Hematopoietic multipotent progenitor cell treated with erythropoietin and hydrocortisone succinate and interleukin-3 and kit ligand, for 17 days (in vitro differentiated cells): ENCODE results near the gene RFNG.
A peak's percentile ranks its signal among the peaks of the same experiment; 100 is the strongest.

Experiments
- DNase-seq: peaks from one replicate; pipeline ENCODE4 v3.0.0-alpha.2; 2015; ENCODE audit warnings: low spot score

The RFNG gene, protein sequence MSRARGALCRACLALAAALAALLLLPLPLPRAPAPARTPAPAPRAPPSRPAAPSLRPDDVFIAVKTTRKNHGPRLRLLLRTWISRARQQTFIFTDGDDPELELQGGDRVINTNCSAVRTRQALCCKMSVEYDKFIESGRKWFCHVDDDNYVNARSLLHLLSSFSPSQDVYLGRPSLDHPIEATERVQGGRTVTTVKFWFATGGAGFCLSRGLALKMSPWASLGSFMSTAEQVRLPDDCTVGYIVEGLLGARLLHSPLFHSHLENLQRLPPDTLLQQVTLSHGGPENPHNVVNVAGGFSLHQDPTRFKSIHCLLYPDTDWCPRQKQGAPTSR

GRCh38 chr17:82051776-82052637, at the start of gene RFNG, which contains the start of gene GPS1:
Gene RFNG, minus strand, starts transcription at chr17:82051811. Its CDS starts 45 bp downstream, at chr17:82051766.
Gene GPS1, plus strand, starts transcription at chr17:82051898. Its CDS starts 34 bp downstream, at chr17:82051932.
- DNase-seq = peak; percentile 68

- peak; percentile 26 for DNase-seq
Measured at GRCh38 chr17:82101301-82101715, 49.7 kb upstream of the RFNG start.

GRCh38 chr17:82100502-82101298, 49.1 kb upstream of the RFNG start:
- DNase-seq = no peak

GRCh38 chr17:82098939-82099763, 47.5 kb upstream of the RFNG start:
- DNase-seq = no peak

GRCh38 chr17:82098169-82098938, 46.7 kb upstream of the RFNG start, which contains the start of gene FASN:
Gene FASN, minus strand, starts transcription at chr17:82098236. Its CDS starts 1,791 bp downstream, at chr17:82096445.
- DNase-seq = peak; percentile 83

- DNase-seq = no peak
Measured at GRCh38 chr17:82097919-82098168, 46.2 kb upstream of the RFNG start.

GRCh38 chr17:82097184-82097918, 45.7 kb upstream of the RFNG start:
- no peak for DNase-seq

- no peak for DNase-seq
Measured at GRCh38 chr17:82096709-82097183, 45.1 kb upstream of the RFNG start.

DNA sequence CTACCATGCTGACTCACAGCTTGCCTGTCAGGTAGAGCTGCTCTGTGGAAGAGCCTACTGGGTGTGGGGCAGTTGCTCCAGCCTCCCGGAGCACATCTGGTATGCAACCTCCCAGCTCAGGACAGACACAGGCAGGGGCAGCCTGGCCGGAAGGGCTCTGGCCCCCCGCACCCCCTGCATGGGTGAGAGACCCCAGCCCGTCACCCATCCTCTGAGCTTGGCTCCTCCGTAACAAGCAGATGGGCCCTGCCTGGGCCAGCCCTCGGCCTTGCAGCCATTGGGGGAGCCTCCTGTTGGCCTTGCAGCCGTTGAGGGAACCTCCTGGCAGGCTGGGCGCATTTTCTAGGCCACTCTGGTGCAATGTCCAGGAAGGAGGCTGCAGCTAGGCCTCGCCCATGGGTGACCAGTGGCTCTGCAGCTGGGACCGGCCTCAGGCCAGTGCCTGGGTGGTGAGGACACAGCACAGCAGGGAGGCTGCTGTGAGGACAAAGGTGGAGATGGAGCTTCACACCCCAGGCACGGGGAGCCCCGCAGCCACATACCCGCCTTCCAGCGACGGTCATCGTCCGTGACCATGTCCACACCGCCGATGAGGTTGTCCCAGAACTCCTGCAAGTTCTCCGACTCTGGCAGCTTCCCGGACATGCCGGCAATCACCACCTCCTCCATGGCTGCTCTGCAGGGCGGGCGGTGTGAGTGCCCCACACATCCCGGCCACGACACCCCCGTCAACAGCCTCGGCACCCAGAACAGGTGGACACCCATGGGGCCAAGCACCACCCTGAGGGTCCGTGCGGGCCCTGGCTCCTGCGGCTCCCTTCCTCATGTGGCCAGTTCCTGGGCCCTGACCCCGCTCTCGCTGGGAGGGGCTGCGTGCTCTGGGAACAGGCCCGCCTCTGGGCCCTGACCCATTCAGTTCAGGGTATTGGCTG, 44.4 kb upstream of the RFNG start:
- DNase-seq = no peak

DNA sequence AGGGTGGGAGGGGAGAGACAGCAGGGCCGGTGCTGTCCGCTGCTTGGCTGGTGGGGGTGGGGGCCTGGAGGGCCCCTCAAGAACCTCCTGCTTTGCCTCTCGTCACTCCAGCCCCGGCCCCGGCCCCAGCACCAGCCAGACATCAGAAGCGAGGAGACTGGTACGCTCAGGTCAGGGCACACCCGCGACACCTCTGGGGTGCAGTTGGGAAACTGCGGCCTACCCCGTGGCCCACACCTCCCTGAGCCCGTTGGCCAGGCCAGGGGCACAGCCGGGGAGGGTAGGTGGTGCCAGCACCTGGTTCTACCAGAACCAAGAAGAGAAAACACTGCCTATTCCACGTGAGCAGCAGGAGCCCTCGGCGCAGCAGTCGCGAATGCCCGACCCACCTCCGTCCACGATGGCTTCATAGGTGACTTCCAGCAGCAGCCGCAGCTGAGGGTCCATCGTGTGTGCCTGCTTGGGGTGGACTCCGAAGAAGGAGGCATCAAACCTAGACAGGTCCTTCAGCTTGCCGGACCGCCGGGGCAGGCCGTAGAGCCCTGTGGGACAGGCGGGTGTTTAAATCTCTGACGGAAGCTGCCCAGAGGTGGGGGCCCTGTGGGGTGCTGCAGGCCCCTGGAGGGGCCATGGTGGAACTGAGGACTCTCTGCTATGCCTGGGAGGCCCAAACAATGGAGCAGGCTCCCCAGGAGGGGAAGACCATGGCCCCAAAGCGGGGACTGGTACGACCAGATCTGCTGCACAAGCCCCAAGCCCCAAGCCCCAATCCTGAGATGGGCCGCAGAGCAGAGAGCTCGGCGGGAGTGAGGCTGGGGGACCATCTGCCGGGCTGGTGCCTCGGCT, 43.5 kb upstream of the RFNG start:
- DNase-seq = no peak

- DNase-seq = no peak
Measured at GRCh38 chr17:82092995-82093751, 41.6 kb upstream of the RFNG start.

DNA sequence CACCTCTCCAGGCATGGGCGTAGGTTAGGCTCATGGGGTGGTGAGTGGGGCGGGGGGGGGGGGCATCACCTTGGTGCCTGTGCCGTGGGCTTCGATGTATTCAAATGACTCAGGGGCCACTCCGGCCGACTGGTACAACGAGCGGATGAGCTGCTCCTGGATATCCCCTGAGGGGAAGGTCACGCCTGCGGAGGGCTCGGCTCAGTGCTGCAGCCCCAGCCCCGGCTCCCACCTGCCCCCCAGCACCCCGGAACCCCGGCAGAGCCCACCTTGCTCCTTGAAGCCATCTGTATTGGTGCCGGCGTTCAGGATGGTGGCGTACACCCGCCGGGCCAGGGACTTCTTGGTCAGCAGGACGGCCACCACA, 41.0 kb upstream of the RFNG start:
- no peak for DNase-seq

- no peak for DNase-seq
Measured at GRCh38 chr17:82092094-82092586, 40.5 kb upstream of the RFNG start.

- DNase-seq = no peak
Measured at GRCh38 chr17:82091264-82092066, 39.9 kb upstream of the RFNG start.

DNA sequence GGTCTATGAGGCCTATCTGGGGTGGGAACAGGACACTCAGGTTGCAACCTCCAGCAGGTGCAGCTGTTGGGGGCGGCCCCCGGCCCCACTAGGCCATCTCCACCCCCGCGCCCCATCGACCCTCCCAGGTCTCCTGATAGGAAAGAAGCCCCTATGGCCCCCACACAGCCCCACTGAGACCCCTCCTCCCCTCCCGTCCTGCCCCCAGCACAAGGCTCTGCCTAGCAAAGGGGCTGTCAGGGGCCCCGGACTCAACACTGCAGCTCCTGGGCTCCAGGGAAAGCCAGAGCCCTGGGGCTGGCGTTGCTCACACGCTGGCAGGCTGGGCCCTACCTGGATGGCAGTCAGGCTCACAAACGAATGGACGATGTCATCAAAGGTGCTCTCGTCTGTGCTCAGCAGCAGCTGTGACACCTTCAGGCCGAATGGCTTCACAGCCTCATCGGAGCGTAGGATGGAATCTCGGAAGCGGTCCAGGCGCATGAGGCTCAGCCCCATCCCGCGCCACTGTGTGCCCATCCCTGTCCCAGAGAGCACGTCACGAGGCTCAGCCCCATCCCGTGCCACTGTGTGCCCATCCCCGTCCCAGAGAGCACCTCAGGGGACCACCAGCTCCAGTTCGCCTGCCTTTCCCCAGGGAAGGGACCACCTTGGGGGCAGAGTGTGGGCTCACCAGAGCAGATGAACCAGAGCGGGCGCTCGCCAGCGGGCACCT, 39.1 kb upstream of the RFNG start:
- DNase-seq = no peak
